Gastrocnemius medialis (tissue), 4 donors: ENCODE measurements around the gene SLC6A6.

ENCODE experiments used
- POLR2A ChIP-seq, 2 donors: fragments of 450-650 bp; IDR thresholded peaks; one replicate each; pipeline ENCODE4 v1.6.1; 2017; ENCODE audit warnings: antibody characterized with exemption in 2 of 2, mild to moderate bottlenecking in 2 of 2, moderate library complexity in 2 of 2
- TF ChIP-seq, protein P1 (sequence below), 5 experiments: fragments of 450-650 bp in 3 of 5; fragments of 200-600 bp in 2 of 5; sonication (generic) in 2 of 5; IDR thresholded peaks in 4 of 5; conservative IDR thresholded peaks in 1 of 5; 1 replicate in 4 of 5; 2 replicates in 1 of 5; pipeline ENCODE4 v1.5.1; 2016 to 2019; ENCODE audit warnings: antibody characterized with exemption in 5 of 5, mild to moderate bottlenecking in 3 of 5, moderate library complexity in 3 of 5

DNA sequence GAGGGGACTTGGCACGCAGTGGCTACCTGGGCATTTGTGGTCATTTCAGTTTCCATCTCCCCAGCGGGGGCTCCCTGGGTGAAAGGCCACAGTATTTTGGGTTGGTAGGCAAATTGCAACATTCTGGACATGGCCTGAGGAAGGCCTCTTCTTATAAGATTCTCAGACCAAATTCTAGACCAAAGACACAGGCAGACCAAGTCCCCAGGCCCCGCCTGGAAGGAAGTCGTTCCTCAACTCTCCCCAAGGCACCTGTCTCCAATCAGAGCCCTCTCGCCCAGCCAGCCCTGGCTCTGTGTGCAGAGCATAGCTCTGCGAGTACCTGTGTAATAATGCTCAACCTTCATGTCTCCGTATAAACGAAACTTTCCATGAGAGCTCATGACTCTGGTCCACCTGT, 84.7 kb downstream of the SLC6A6 start:
- TF ChIP-seq, protein P1, sequence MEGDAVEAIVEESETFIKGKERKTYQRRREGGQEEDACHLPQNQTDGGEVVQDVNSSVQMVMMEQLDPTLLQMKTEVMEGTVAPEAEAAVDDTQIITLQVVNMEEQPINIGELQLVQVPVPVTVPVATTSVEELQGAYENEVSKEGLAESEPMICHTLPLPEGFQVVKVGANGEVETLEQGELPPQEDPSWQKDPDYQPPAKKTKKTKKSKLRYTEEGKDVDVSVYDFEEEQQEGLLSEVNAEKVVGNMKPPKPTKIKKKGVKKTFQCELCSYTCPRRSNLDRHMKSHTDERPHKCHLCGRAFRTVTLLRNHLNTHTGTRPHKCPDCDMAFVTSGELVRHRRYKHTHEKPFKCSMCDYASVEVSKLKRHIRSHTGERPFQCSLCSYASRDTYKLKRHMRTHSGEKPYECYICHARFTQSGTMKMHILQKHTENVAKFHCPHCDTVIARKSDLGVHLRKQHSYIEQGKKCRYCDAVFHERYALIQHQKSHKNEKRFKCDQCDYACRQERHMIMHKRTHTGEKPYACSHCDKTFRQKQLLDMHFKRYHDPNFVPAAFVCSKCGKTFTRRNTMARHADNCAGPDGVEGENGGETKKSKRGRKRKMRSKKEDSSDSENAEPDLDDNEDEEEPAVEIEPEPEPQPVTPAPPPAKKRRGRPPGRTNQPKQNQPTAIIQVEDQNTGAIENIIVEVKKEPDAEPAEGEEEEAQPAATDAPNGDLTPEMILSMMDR (IDR thresholded peaks at IDR 0.05 in 4 of 5, conservative IDR thresholded peaks at IDR 0.05 in 1 of 5), result no peak
- TF ChIP-seq POLR2A (IDR thresholded peaks at IDR 0.05), result no peak
